ENCODE measurements around the gene FSD2.

Gene FSD2

GRCh38 chr15:82798531-82799166 lies 7.2 kb downstream of the FSD2 start:
- Histone ChIP-seq H2AFZ (ENCODE audit: low read depth, low read length) (no peak overlapping the region), H3K36me3 (ENCODE audit: insufficient read depth, low read length) (no peaks in the 10 kb centered on the region), H3K4me1 (ENCODE audit: insufficient read depth, low read length) (no peaks in the 10 kb centered on the region), H3K4me3 (ENCODE audit: low read length) (no peak overlapping the region), H3K9me3 (ENCODE audit: low read length) (no peaks in the 10 kb centered on the region), H3K27me3 (ENCODE audit: insufficient read depth, low read length) (no peaks in the 10 kb centered on the region)

GRCh38 chr15:82798104-82798503 lies 7.8 kb downstream of the FSD2 start:
- no peaks in the 10 kb centered on the region for H3K9me3 ChIP-seq (ENCODE audit: low read length)
- H3K36me3 ChIP-seq (ENCODE audit: insufficient read depth, low read length): no peaks in the 10 kb centered on the region
- no peaks in the 10 kb centered on the region for H3K4me1 ChIP-seq (ENCODE audit: insufficient read depth, low read length)
- H3K27me3 ChIP-seq (ENCODE audit: insufficient read depth, low read length): no peaks in the 10 kb centered on the region
- no peak overlapping the region for H3K4me3 ChIP-seq (ENCODE audit: low read length)
- no peak overlapping the region for H2AFZ ChIP-seq (ENCODE audit: low read depth, low read length)

GRCh38 chr15:82793737-82794136 lies 12.1 kb downstream of the FSD2 start:
- H3K36me3 ChIP-seq (ENCODE audit: insufficient read depth, low read length): no peaks in the 10 kb centered on the region
- no peak overlapping the region for H3K4me3 ChIP-seq (ENCODE audit: low read length)
- no peak overlapping the region for H2AFZ ChIP-seq (ENCODE audit: low read depth, low read length)
- H3K9me3 ChIP-seq (ENCODE audit: low read length): no peaks in the 10 kb centered on the region
- no peaks in the 10 kb centered on the region for H3K4me1 ChIP-seq (ENCODE audit: insufficient read depth, low read length)
- no peaks in the 10 kb centered on the region for H3K27me3 ChIP-seq (ENCODE audit: insufficient read depth, low read length)

- Histone ChIP-seq H3K9me3 (ENCODE audit: low read length) (no peaks in the 10 kb centered on the region), H3K27me3 (ENCODE audit: insufficient read depth, low read length) (no peaks in the 10 kb centered on the region), H3K4me3 (ENCODE audit: low read length) (no peak overlapping the region), H2AFZ (ENCODE audit: low read depth, low read length) (no peak overlapping the region), H3K4me1 (ENCODE audit: insufficient read depth, low read length) (no peaks in the 10 kb centered on the region), H3K36me3 (ENCODE audit: insufficient read depth, low read length) (no peaks in the 10 kb centered on the region)
These were observed 13.8 kb downstream of the FSD2 start for GRCh38 chr15:82792068-82792467.

- Histone ChIP-seq H3K27me3 (ENCODE audit: insufficient read depth, low read length) (no peaks in the 10 kb centered on the region), H3K4me3 (ENCODE audit: low read length) (no peak overlapping the region), H3K36me3 (ENCODE audit: insufficient read depth, low read length) (no peaks in the 10 kb centered on the region), H3K9me3 (ENCODE audit: low read length) (no peaks in the 10 kb centered on the region), H3K4me1 (ENCODE audit: insufficient read depth, low read length) (no peaks in the 10 kb centered on the region), H2AFZ (ENCODE audit: low read depth, low read length) (no peak overlapping the region)
These were observed 15.5 kb downstream of the FSD2 start for GRCh38 chr15:82790321-82790720.

GRCh38 chr15:82789491-82789890 lies 16.4 kb downstream of the FSD2 start:
- H3K4me1 ChIP-seq (ENCODE audit: insufficient read depth, low read length): no peaks in the 10 kb centered on the region
- no peak overlapping the region for H2AFZ ChIP-seq (ENCODE audit: low read depth, low read length)

GRCh38 chr15:82788496-82788895 lies 17.4 kb downstream of the FSD2 start:
- H3K36me3 ChIP-seq (ENCODE audit: insufficient read depth, low read length): no peaks in the 10 kb centered on the region
- H3K4me3 ChIP-seq (ENCODE audit: low read length): no peak overlapping the region
- H2AFZ ChIP-seq (ENCODE audit: low read depth, low read length): no peak overlapping the region

More at GRCh38 chr15:82789491-82789890, 16.4 kb downstream of the FSD2 start:
- no peaks in the 10 kb centered on the region for H3K36me3 ChIP-seq (ENCODE audit: insufficient read depth, low read length)
- no peaks in the 10 kb centered on the region for H3K9me3 ChIP-seq (ENCODE audit: low read length)
- no peaks in the 10 kb centered on the region for H3K27me3 ChIP-seq (ENCODE audit: insufficient read depth, low read length)
- H3K4me3 ChIP-seq (ENCODE audit: low read length): no peak overlapping the region

GRCh38 chr15:82781349-82781748 lies 24.5 kb downstream of the FSD2 start:
- Histone ChIP-seq H3K36me3 (ENCODE audit: insufficient read depth, low read length) (no peaks in the 10 kb centered on the region), H3K9me3 (ENCODE audit: low read length) (no peaks in the 10 kb centered on the region), H3K4me3 (ENCODE audit: low read length) (no peak overlapping the region), H2AFZ (ENCODE audit: low read depth, low read length) (no peak overlapping the region), H3K4me1 (ENCODE audit: insufficient read depth, low read length) (no peaks in the 10 kb centered on the region), H3K27me3 (ENCODE audit: insufficient read depth, low read length) (no peaks in the 10 kb centered on the region)

More at GRCh38 chr15:82788496-82788895, 17.4 kb downstream of the FSD2 start:
- H3K9me3 ChIP-seq (ENCODE audit: low read length): no peaks in the 10 kb centered on the region
- H3K4me1 ChIP-seq (ENCODE audit: insufficient read depth, low read length): no peaks in the 10 kb centered on the region
- no peaks in the 10 kb centered on the region for H3K27me3 ChIP-seq (ENCODE audit: insufficient read depth, low read length)

GRCh38 chr15:82778755-82779154 lies 27.1 kb downstream of the FSD2 start:
- Histone ChIP-seq H3K9me3 (ENCODE audit: low read length) (no peaks in the 10 kb centered on the region), H3K4me3 (ENCODE audit: low read length) (no peak overlapping the region), H2AFZ (ENCODE audit: low read depth, low read length) (no peak overlapping the region), H3K4me1 (ENCODE audit: insufficient read depth, low read length) (no peaks in the 10 kb centered on the region), H3K36me3 (ENCODE audit: insufficient read depth, low read length) (no peaks in the 10 kb centered on the region), H3K27me3 (ENCODE audit: insufficient read depth, low read length) (no peaks in the 10 kb centered on the region)

- Histone ChIP-seq H3K4me3 (ENCODE audit: low read length) (no peak overlapping the region), H3K27me3 (ENCODE audit: insufficient read depth, low read length) (no peaks in the 10 kb centered on the region)
These were observed 31.4 kb downstream of the FSD2 start for GRCh38 chr15:82774496-82774895.

GRCh38 chr15:82771789-82772607 lies 33.9 kb downstream of the FSD2 start:
- Histone ChIP-seq H3K27me3 (ENCODE audit: insufficient read depth, low read length) (no peaks in the 10 kb centered on the region), H3K4me3 (ENCODE audit: low read length) (no peak overlapping the region), H3K9me3 (ENCODE audit: low read length) (no peaks in the 10 kb centered on the region), H3K4me1 (ENCODE audit: insufficient read depth, low read length) (no peaks in the 10 kb centered on the region), H3K36me3 (ENCODE audit: insufficient read depth, low read length) (no peaks in the 10 kb centered on the region), H2AFZ (ENCODE audit: low read depth, low read length) (no peak overlapping the region)

More at GRCh38 chr15:82774496-82774895, 31.4 kb downstream of the FSD2 start:
- Histone ChIP-seq H2AFZ (ENCODE audit: low read depth, low read length) (no peak overlapping the region), H3K36me3 (ENCODE audit: insufficient read depth, low read length) (no peaks in the 10 kb centered on the region), H3K9me3 (ENCODE audit: low read length) (no peaks in the 10 kb centered on the region), H3K4me1 (ENCODE audit: insufficient read depth, low read length) (no peaks in the 10 kb centered on the region)

GRCh38 chr15:82768414-82769054 lies 37.3 kb downstream of the FSD2 start:
- Histone ChIP-seq H3K4me1 (ENCODE audit: insufficient read depth, low read length) (no peaks in the 10 kb centered on the region), H3K9me3 (ENCODE audit: low read length) (no peaks in the 10 kb centered on the region), H2AFZ (ENCODE audit: low read depth, low read length) (no peak overlapping the region), H3K4me3 (ENCODE audit: low read length) (no peak overlapping the region), H3K27me3 (ENCODE audit: insufficient read depth, low read length) (no peaks in the 10 kb centered on the region), H3K36me3 (ENCODE audit: insufficient read depth, low read length) (peaks cover 6% of the 10 kb centered on the region)

- H3K4me1 ChIP-seq (ENCODE audit: insufficient read depth, low read length): no peaks in the 10 kb centered on the region
- H3K36me3 ChIP-seq (ENCODE audit: insufficient read depth, low read length): peaks cover 6% of the 10 kb centered on the region
- no peaks in the 10 kb centered on the region for H3K9me3 ChIP-seq (ENCODE audit: low read length)
- no peaks in the 10 kb centered on the region for H3K27me3 ChIP-seq (ENCODE audit: insufficient read depth, low read length)
- H2AFZ ChIP-seq (ENCODE audit: low read depth, low read length): no peak overlapping the region
- no peak overlapping the region for H3K4me3 ChIP-seq (ENCODE audit: low read length)
These were observed 38.6 kb downstream of the FSD2 start for GRCh38 chr15:82767163-82767829.

Measured in neuron (in vitro differentiated cells).